Bronchial epithelial cell (primary cell): ENCODE data around the gene POU2F3. TPM values are rescaled to one million over a fixed set of nuclear protein-coding genes. Genes with fewer than 3 reads are reported as not detected.

Experiments used
- DNase-seq: peaks from one replicate; pipeline ENCODE4 v3.0.0-alpha.2; 2010; ENCODE audit warnings: low read depth
- FAIRE-seq: peaks from 2 replicates; lab custom pipeline; 2011; peaks lifted over from hg19 to GRCh38; lab: Jason Lieb, UNC
- H3K27me3 ChIP-seq: 2 replicates; pipeline ENCODE4 v1.5.1; 2011; ENCODE audit warnings: low read length; ENCODE audit not compliant: control insufficient read depth, insufficient read depth
- H3K36me3 ChIP-seq: 2 replicates; pipeline ENCODE4 v1.5.1; 2011; ENCODE audit warnings: low read length; ENCODE audit not compliant: control insufficient read depth, insufficient read depth
- H3K4me3 ChIP-seq: 2 replicates; pipeline ENCODE4 v1.5.1; 2011; ENCODE audit warnings: mild to moderate bottlenecking, low read depth, low read length, control low read depth
- CTCF ChIP-seq: IDR thresholded peaks from 2 replicates; pipeline ENCODE4 v1.5.1; 2011; ENCODE audit warnings: mild to moderate bottlenecking, moderate library complexity, low read length, control low read depth, inconsistent platforms; ENCODE audit not compliant: insufficient read depth, severe bottlenecking
- total RNA-seq: library from RNA; depleted of rRNA; stranded (reverse); fragments of >200 nt; gene quantifications from 2 replicates; pipeline ENCODE4 v1.2.1, GENCODE V29; 2014

POU2F3 gene
- total RNA-seq, 1 donor from 2014 or later: not detected

- no peak for TF ChIP-seq CTCF
- H3K27me3 ChIP-seq: no peaks in the 10 kb centered on the region
- H3K36me3 ChIP-seq: no peaks in the 10 kb centered on the region
- no peak overlapping the region for H3K4me3 ChIP-seq
- no peak for FAIRE-seq
- DNase-seq: no peak
Observed at GRCh38 chr11:120226242-120226641, 13.7 kb upstream of the POU2F3 start.

GRCh38 chr11:120226714-120227113 lies 13.2 kb upstream of the POU2F3 start:
- Histone ChIP-seq H3K4me3 (no peak overlapping the region), H3K27me3 (no peaks in the 10 kb centered on the region), H3K36me3 (no peaks in the 10 kb centered on the region)
- no peak for TF ChIP-seq CTCF
- FAIRE-seq (no peak), DNase-seq (no peak)

- FAIRE-seq: no peak
- Histone ChIP-seq H3K36me3 (no peaks in the 10 kb centered on the region), H3K27me3 (no peaks in the 10 kb centered on the region), H3K4me3 (no peak overlapping the region)
- TF ChIP-seq CTCF: no peak
- DNase-seq: no peak
Observed at GRCh38 chr11:120227228-120227852, 12.6 kb upstream of the POU2F3 start.

- Histone ChIP-seq H3K36me3 (no peaks in the 10 kb centered on the region), H3K4me3 (no peak overlapping the region), H3K27me3 (peaks cover 2% of the 10 kb centered on the region)
- DNase-seq (no peak), FAIRE-seq (no peak)
- peak; percentile 24 for TF ChIP-seq CTCF
Observed at GRCh38 chr11:120228794-120229384, 11.1 kb upstream of the POU2F3 start.

- DNase-seq: no peak
Observed at GRCh38 chr11:120229451-120230424, 10.2 kb upstream of the POU2F3 start.

More at GRCh38 chr11:120229451-120230424, 10.2 kb upstream of the POU2F3 start:
- H3K27me3 ChIP-seq: peaks cover 2% of the 10 kb centered on the region
- no peaks in the 10 kb centered on the region for H3K36me3 ChIP-seq
- no peak for FAIRE-seq
- TF ChIP-seq CTCF: peak; percentile 59
- no peak overlapping the region for H3K4me3 ChIP-seq
